OCI-LY7 (cell line): ENCODE measurements around the gene QRFPR.

ENCODE experiments used
- EZH2phosphoT487 ChIP-seq: fragments of 200-600 bp; sonication (generic); IDR thresholded peaks from 2 replicates; pipeline ENCODE4 v1.6.1; 2018; ENCODE audit warnings: low read depth, borderline replicate concordance, mild to moderate bottlenecking, mixed run types, antibody characterized with exemption, low read length, moderate library complexity, mixed read lengths
- TF ChIP-seq, protein P1 (sequence below): fragments of 200-600 bp; sonication (generic); conservative IDR thresholded peaks from 2 replicates; pipeline ENCODE4 v1.5.1; 2014; ENCODE audit warnings: mild to moderate bottlenecking, antibody characterized with exemption, low read length, moderate library complexity, mixed read lengths

DNA sequence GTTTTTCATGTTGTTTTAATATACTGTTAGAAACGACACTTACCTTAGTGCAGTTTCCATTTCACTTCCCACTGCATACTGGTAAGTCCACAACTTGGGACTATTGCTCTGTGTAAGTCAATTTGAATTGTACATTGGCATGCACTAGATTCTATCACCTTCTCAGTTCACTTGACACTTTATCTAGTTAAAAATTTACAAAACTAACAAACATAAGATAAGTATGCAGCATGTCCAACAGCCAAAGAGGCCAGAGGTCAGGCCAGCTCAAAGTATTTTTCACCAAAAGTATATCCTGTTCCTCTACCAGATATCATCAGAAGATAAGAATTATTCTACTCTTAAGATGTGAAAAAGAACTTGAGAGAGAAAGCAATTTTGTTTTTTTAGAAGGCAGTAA lies 75.9 kb downstream of the QRFPR start:
- TF ChIP-seq, protein P1, sequence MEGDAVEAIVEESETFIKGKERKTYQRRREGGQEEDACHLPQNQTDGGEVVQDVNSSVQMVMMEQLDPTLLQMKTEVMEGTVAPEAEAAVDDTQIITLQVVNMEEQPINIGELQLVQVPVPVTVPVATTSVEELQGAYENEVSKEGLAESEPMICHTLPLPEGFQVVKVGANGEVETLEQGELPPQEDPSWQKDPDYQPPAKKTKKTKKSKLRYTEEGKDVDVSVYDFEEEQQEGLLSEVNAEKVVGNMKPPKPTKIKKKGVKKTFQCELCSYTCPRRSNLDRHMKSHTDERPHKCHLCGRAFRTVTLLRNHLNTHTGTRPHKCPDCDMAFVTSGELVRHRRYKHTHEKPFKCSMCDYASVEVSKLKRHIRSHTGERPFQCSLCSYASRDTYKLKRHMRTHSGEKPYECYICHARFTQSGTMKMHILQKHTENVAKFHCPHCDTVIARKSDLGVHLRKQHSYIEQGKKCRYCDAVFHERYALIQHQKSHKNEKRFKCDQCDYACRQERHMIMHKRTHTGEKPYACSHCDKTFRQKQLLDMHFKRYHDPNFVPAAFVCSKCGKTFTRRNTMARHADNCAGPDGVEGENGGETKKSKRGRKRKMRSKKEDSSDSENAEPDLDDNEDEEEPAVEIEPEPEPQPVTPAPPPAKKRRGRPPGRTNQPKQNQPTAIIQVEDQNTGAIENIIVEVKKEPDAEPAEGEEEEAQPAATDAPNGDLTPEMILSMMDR = no peak
- TF ChIP-seq EZH2phosphoT487 = no peak
